Right ventricle myocardium inferior (tissue), 1 donor: Measurements from ENCODE around the gene CKB. TPM values are rescaled to one million over a fixed set of nuclear protein-coding genes. Genes with fewer than 3 reads are reported as not detected.
"Not testable (repeated sequence)": the region's sequence is repeated elsewhere in the genome, so short reads cannot be mapped to it uniquely, and the experiment has no call there.

Experiments used
- ATAC-seq: fragments of 200-7000 bp; cut with Tn5 transposase; one replicate; pipeline ENCODE4 v1.9.1; 2020; ENCODE audit warnings: mild to moderate bottlenecking, moderate library complexity
- DNase-seq: peaks from one replicate; pipeline ENCODE4 v3.0.0; 2021; ENCODE audit errors: missing footprints
- intact Hi-C: fragments of 100-400 bp; cut with DNase I; formaldehyde crosslinking; loops from one replicate; pipeline ENCODE4 v1.11.0; 2022
- total RNA-seq: library from RNA; stranded (reverse); fragmentation: NEBNext Ultra II Directional; extraction: Animal tissue kit (Norgen Biotek cat#: 25700); gene quantifications from one replicate; pipeline ENCODE4 v1.2.1, GENCODE V29; 2021
- donor health status: DM: no; HTN: yes; CAD: no; lungs with severe emphysema.

The CKB gene
- total RNA-seq, 1 donor from 2014 or later = 577 TPM

- intact Hi-C loops = no loop called here
- DNase-seq (peak; percentile 27), ATAC-seq (no peak)
Observed at GRCh38 chr14:103531421-103532215, 9.0 kb upstream of the CKB start.

GRCh38 chr14:103530831-103531230 is 8.2 kb upstream of the CKB start:
- ATAC-seq = no peak
- no peak for DNase-seq
- intact Hi-C loops = no loop called here

GRCh38 chr14:103530390-103530789 is 7.8 kb upstream of the CKB start:
- intact Hi-C loops = no loop called here

GRCh38 chr14:103529383-103530365 is 7.0 kb upstream of the CKB start:
- no peak for DNase-seq
- intact Hi-C loops = no loop called here

More at GRCh38 chr14:103530390-103530789, 7.8 kb upstream of the CKB start:
- no peak for ATAC-seq
- no peak for DNase-seq

GRCh38 chr14:103528587-103529382 is 6.2 kb upstream of the CKB start, which contains the start of gene TRMT61A:
TSS of gene TRMT61A (plus strand) at chr14:103529196. CDS start at chr14:103529979, 783 bp downstream.
- intact Hi-C loops = no loop called here
- ATAC-seq = peak; percentile 91
- peak; percentile 94 for DNase-seq

More at GRCh38 chr14:103529383-103530365, 7.0 kb upstream of the CKB start:
- no peak for ATAC-seq

GRCh38 chr14:103528146-103528586 is 5.5 kb upstream of the CKB start:
- ATAC-seq (peak; percentile 58), DNase-seq (no peak)
- intact Hi-C loops = no loop called here

GRCh38 chr14:103527408-103528145 is 4.9 kb upstream of the CKB start:
- ATAC-seq = peak; percentile 1
- DNase-seq = peak; percentile 51
- intact Hi-C loops = no loop called here

- intact Hi-C loops = no loop called here
- DNase-seq (no peak), ATAC-seq (no peak)
Observed at GRCh38 chr14:103526914-103527248, 4.3 kb upstream of the CKB start.

GRCh38 chr14:103526247-103526913 is 3.8 kb upstream of the CKB start:
- intact Hi-C loops = no loop called here
- ATAC-seq (no peak), DNase-seq (peak; percentile 46)

GRCh38 chr14:103525430-103526246 is 3.0 kb upstream of the CKB start:
- DNase-seq = peak; percentile 32
- ATAC-seq, intact Hi-C loops: not testable (repeated sequence)

- DNase-seq (peak; percentile 53), ATAC-seq (no peak)
- intact Hi-C loops = no loop called here
Observed at GRCh38 chr14:103524002-103524935, 1.6 kb upstream of the CKB start.

- intact Hi-C loops = no loop called here
- no peak for ATAC-seq
- DNase-seq = peak; percentile 14
Observed at GRCh38 chr14:103523575-103523954, 935 bp upstream of the CKB start.

- intact Hi-C loops = no loop called here
- no peak for ATAC-seq
- DNase-seq = peak; percentile 72
Observed at GRCh38 chr14:103521951-103522563, 573 bp downstream of the CKB start.

- DNase-seq (peak; percentile 84), ATAC-seq (peak; percentile 49)
- intact Hi-C loops = no loop called here
Observed at GRCh38 chr14:103521438-103521950, 1.1 kb downstream of the CKB start.
